ENCODE results near the gene PDSS2. TPM values are rescaled to one million over a fixed set of nuclear protein-coding genes. Genes with fewer than 3 reads are reported as not detected.

The PDSS2 gene
- 9.6 and 9.9 TPM in 2 replicates for total RNA-seq

GRCh38 chr6:107459283-107460082 lies at the start of gene PDSS2:
Gene PDSS2, minus strand, starts transcription at chr6:107459564. Its CDS starts 279 bp downstream, at chr6:107459285.

GRCh38 chr6:107489636-107490565 lies 30.5 kb upstream of the PDSS2 start, which contains the start of gene SOBP:
Gene SOBP, plus strand, starts transcription at chr6:107490117. Its CDS starts 500 bp downstream, at chr6:107490617.

GRCh38 chr6:107114926-107115694 lies 344.3 kb downstream of the PDSS2 start, which contains the start of gene BEND3:
Gene BEND3, minus strand, starts transcription at chr6:107115515. Its CDS starts 16,230 bp downstream, at chr6:107099285.

Other genes with a start within 250 kb of the PDSS2 start
- 12.8 and 13.7 TPM in 2 replicates for gene SOBP, start 30.6 kb upstream of the PDSS2 start, total RNA-seq